GM23338 (cell line): Measurements from ENCODE around the gene TSR1. TPM values are rescaled to one million over a fixed set of nuclear protein-coding genes. Genes with fewer than 3 reads are reported as not detected.
A peak's percentile ranks its signal among the peaks of the same experiment; 100 is the strongest.

Source experiments
- ATAC-seq: fragments of 200-7000 bp; cut with Tn5 transposase; 3 replicates; pipeline ENCODE4 v1.9.1; 2020
- DNase-seq: peaks from one replicate; pipeline ENCODE4 v3.0.0-alpha.2; 2015; ENCODE audit warnings: low spot score
- H2AFZ ChIP-seq: fragments of 200-600 bp; sonication (generic); 2 replicates; pipeline ENCODE4 v1.8.0; 2016; ENCODE audit warnings: antibody characterized with exemption, mild to moderate bottlenecking, moderate library complexity
- H3F3A ChIP-seq: fragments of 200-600 bp; sonication (generic); replicated peaks from 2 replicates; pipeline ENCODE4 v1.8.0; 2017; ENCODE audit warnings: antibody characterized with exemption, mixed run types, low read depth
- H3K27ac ChIP-seq: fragments of 200-600 bp; sonication (generic); 2 replicates; pipeline ENCODE4 v1.6.1; 2016; ENCODE audit warnings: low read depth
- H3K27me3 ChIP-seq: fragments of 200-600 bp; sonication (generic); 2 replicates; pipeline ENCODE4 v1.8.0; 2016; ENCODE audit warnings: mild to moderate bottlenecking, mixed run types, moderate library complexity; ENCODE audit not compliant: insufficient read depth
- H3K36me3 ChIP-seq: fragments of 200-600 bp; sonication (generic); 2 replicates; pipeline ENCODE4 v1.8.0; 2016; ENCODE audit warnings: mild to moderate bottlenecking; ENCODE audit not compliant: insufficient read depth
- H3K4me1 ChIP-seq: fragments of 200-600 bp; sonication (generic); 2 replicates; pipeline ENCODE4 v1.8.0; 2016; ENCODE audit warnings: mild to moderate bottlenecking, moderate library complexity; ENCODE audit not compliant: insufficient read depth
- H3K4me2 ChIP-seq: fragments of 200-600 bp; sonication (generic); 2 replicates; pipeline ENCODE4 v1.7.1; 2017; ENCODE audit warnings: mixed run types
- H3K4me3 ChIP-seq: fragments of 200-600 bp; sonication (generic); 2 replicates; pipeline ENCODE4 v1.6.1; 2016; ENCODE audit warnings: mixed run types
- H3K79me2 ChIP-seq: fragments of 200-600 bp; sonication (generic); replicated peaks from 2 replicates; pipeline ENCODE4 v1.8.0; 2017; ENCODE audit warnings: mild to moderate bottlenecking; ENCODE audit not compliant: insufficient read depth
- H3K9me2 ChIP-seq: fragments of 200-600 bp; sonication (generic); 2 replicates; pipeline ENCODE4 v1.8.0; 2017; ENCODE audit not compliant: insufficient read depth
- H4K20me1 ChIP-seq: fragments of 200-600 bp; sonication (generic); replicated peaks from 2 replicates; pipeline ENCODE4 v1.8.0; 2017; ENCODE audit warnings: mild to moderate bottlenecking; ENCODE audit not compliant: insufficient read depth
- H3K27ac Mint-ChIP-seq: 2 replicates; pipeline ENCODE4 v1.8.0; 2020; ENCODE audit warnings: inconsistent platforms, mild to moderate bottlenecking, moderate library complexity, mixed read lengths
- H3K27me3 Mint-ChIP-seq: 3 replicates; pipeline ENCODE4 v1.8.0; 2022; ENCODE audit warnings: low read depth, mild to moderate bottlenecking, moderate library complexity, mixed read lengths, inconsistent platforms; ENCODE audit not compliant: insufficient read depth, poor library complexity
- H3K36me3 Mint-ChIP-seq: 3 replicates; pipeline ENCODE4 v1.8.0; 2021; ENCODE audit warnings: low read depth, mild to moderate bottlenecking, inconsistent platforms, moderate library complexity, mixed read lengths
- H3K4me1 Mint-ChIP-seq: 3 replicates; pipeline ENCODE4 v1.8.0; 2020; ENCODE audit warnings: mild to moderate bottlenecking, inconsistent platforms, mixed read lengths
- H3K4me3 Mint-ChIP-seq: 3 replicates; pipeline ENCODE4 v1.8.0; 2021; ENCODE audit warnings: moderate library complexity, mild to moderate bottlenecking, inconsistent platforms, mixed read lengths
- H3K9me3 Mint-ChIP-seq: 3 replicates; pipeline ENCODE4 v1.8.0; 2020; ENCODE audit warnings: moderate library complexity, mild to moderate bottlenecking, inconsistent platforms, mixed read lengths
- EZH2phosphoT487 ChIP-seq: fragments of 200-600 bp; sonication (generic); IDR thresholded peaks from one replicate; pipeline ENCODE4 v1.8.1; 2018; ENCODE audit warnings: antibody characterized with exemption; ENCODE audit not compliant: unreplicated experiment
- JUNB ChIP-seq: IDR thresholded peaks from one replicate; pipeline ENCODE4 v1.6.1; 2016; ENCODE audit warnings: antibody characterized with exemption; ENCODE audit not compliant: unreplicated experiment
- NANOG ChIP-seq: IDR thresholded peaks from 2 replicates; pipeline ENCODE4 v1.6.1; 2016; ENCODE audit warnings: antibody characterized with exemption, borderline replicate concordance
- STAT1 ChIP-seq: IDR thresholded peaks from one replicate; pipeline ENCODE4 v1.6.1; 2016; ENCODE audit warnings: antibody characterized with exemption; ENCODE audit not compliant: unreplicated experiment
- polyA plus RNA-seq: library from polyadenylated mRNA; unstranded; fragments of >200 nt; fragmentation: Nextera tagmentation; extraction: Ambion mirVana; gene quantifications from 2 replicates; pipeline ENCODE4 v1.2.1, GENCODE V29; 2016
- total RNA-seq: library from RNA; depleted of rRNA; stranded (reverse); fragments of >200 nt; shearing (Covaris generic); gene quantifications from 2 replicates; pipeline ENCODE4 v1.2.3, GENCODE V29; 2014
- TF ChIP-seq, protein P1 (sequence below): fragments of 250-450 bp; sonication (Bioruptor Pico); IDR thresholded peaks from 2 replicates; pipeline ENCODE4 v1.5.0; 2020; ENCODE audit warnings: mild to moderate bottlenecking, moderate library complexity
- TF ChIP-seq, protein P2 (sequence below): IDR thresholded peaks from one replicate; pipeline ENCODE4 v1.6.1; 2018; ENCODE audit warnings: antibody characterized with exemption; ENCODE audit not compliant: unreplicated experiment

Gene TSR1
- total and polyA plus RNA-seq, 2 experiments from 2014 or later = 36.9 to 108 TPM

GRCh38 chr17:2385240-2386210, 49.3 kb upstream of the TSR1 start:
- Histone ChIP-seq H2AFZ (no peak overlapping the region), H3K4me3 (no peak overlapping the region), H3K36me3 (no peaks in the 10 kb centered on the region), H3K79me2 (peaks cover 7% of the 10 kb centered on the region; the same call in 1 of the 2 replicates), H4K20me1 (no peaks in the 10 kb centered on the region; the same call in 1 of the 2 replicates), H3K4me2 (peak overlapping the region; percentile 38; the same call in 1 of the 2 replicates), H3F3A (no peaks in the 10 kb centered on the region; the same call in 1 of the 2 replicates), H3K27me3 (no peaks in the 10 kb centered on the region), H3K27ac (peak overlapping the region; percentile 55; the same call in 1 of the 2 replicates), H3K4me1 (peaks cover 18% of the 10 kb centered on the region), H3K9me2 (no peaks in the 10 kb centered on the region)
- Mint-ChIP-seq H3K27ac (no peak overlapping the region), H3K9me3 (no peaks in the 10 kb centered on the region), H3K27me3 (peaks cover 20% of the 10 kb centered on the region), H3K4me1 (peaks cover 37% of the 10 kb centered on the region), H3K36me3 (peaks cover 9% of the 10 kb centered on the region; the same call in 2 of the 3 replicates), H3K4me3 (no peak overlapping the region)
- ATAC-seq (peak; percentile 42), DNase-seq (peak; percentile 38)
- TF ChIP-seq NANOG (no peak), JUNB (no peak), STAT1 (no peak), EZH2phosphoT487 (no peak)
- TF ChIP-seq, protein P1, sequence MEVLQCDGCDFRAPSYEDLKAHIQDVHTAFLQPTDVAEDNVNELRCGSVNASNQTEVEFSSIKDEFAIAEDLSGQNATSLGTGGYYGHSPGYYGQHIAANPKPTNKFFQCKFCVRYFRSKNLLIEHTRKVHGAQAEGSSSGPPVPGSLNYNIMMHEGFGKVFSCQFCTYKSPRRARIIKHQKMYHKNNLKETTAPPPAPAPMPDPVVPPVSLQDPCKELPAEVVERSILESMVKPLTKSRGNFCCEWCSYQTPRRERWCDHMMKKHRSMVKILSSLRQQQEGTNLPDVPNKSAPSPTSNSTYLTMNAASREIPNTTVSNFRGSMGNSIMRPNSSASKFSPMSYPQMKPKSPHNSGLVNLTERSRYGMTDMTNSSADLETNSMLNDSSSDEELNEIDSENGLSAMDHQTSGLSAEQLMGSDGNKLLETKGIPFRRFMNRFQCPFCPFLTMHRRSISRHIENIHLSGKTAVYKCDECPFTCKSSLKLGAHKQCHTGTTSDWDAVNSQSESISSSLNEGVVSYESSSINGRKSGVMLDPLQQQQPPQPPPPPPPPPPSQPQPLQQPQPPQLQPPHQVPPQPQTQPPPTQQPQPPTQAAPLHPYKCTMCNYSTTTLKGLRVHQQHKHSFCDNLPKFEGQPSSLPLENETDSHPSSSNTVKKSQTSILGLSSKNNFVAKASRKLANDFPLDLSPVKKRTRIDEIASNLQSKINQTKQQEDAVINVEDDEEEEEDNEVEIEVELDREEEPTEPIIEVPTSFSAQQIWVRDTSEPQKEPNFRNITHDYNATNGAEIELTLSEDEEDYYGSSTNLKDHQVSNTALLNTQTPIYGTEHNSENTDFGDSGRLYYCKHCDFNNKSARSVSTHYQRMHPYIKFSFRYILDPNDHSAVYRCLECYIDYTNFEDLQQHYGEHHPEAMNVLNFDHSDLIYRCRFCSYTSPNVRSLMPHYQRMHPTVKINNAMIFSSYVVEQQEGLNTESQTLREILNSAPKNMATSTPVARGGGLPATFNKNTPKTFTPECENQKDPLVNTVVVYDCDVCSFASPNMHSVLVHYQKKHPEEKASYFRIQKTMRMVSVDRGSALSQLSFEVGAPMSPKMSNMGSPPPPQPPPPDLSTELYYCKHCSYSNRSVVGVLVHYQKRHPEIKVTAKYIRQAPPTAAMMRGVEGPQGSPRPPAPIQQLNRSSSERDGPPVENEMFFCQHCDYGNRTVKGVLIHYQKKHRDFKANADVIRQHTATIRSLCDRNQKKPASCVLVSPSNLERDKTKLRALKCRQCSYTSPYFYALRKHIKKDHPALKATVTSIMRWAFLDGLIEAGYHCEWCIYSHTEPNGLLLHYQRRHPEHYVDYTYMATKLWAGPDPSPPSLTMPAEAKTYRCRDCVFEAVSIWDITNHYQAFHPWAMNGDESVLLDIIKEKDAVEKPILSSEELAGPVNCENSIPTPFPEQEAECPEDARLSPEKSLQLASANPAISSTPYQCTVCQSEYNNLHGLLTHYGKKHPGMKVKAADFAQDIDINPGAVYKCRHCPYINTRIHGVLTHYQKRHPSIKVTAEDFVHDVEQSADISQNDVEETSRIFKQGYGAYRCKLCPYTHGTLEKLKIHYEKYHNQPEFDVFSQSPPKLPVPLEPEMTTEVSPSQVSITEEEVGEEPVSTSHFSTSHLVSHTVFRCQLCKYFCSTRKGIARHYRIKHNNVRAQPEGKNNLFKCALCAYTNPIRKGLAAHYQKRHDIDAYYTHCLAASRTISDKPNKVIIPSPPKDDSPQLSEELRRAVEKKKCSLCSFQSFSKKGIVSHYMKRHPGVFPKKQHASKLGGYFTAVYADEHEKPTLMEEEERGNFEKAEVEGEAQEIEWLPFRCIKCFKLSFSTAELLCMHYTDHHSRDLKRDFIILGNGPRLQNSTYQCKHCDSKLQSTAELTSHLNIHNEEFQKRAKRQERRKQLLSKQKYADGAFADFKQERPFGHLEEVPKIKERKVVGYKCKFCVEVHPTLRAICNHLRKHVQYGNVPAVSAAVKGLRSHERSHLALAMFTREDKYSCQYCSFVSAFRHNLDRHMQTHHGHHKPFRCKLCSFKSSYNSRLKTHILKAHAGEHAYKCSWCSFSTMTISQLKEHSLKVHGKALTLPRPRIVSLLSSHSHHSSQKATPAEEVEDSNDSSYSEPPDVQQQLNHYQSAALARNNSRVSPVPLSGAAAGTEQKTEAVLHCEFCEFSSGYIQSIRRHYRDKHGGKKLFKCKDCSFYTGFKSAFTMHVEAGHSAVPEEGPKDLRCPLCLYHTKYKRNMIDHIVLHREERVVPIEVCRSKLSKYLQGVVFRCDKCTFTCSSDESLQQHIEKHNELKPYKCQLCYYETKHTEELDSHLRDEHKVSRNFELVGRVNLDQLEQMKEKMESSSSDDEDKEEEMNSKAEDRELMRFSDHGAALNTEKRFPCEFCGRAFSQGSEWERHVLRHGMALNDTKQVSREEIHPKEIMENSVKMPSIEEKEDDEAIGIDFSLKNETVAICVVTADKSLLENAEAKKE (CRISPR knock-in tag) = no peak
- TF ChIP-seq, protein P2, sequence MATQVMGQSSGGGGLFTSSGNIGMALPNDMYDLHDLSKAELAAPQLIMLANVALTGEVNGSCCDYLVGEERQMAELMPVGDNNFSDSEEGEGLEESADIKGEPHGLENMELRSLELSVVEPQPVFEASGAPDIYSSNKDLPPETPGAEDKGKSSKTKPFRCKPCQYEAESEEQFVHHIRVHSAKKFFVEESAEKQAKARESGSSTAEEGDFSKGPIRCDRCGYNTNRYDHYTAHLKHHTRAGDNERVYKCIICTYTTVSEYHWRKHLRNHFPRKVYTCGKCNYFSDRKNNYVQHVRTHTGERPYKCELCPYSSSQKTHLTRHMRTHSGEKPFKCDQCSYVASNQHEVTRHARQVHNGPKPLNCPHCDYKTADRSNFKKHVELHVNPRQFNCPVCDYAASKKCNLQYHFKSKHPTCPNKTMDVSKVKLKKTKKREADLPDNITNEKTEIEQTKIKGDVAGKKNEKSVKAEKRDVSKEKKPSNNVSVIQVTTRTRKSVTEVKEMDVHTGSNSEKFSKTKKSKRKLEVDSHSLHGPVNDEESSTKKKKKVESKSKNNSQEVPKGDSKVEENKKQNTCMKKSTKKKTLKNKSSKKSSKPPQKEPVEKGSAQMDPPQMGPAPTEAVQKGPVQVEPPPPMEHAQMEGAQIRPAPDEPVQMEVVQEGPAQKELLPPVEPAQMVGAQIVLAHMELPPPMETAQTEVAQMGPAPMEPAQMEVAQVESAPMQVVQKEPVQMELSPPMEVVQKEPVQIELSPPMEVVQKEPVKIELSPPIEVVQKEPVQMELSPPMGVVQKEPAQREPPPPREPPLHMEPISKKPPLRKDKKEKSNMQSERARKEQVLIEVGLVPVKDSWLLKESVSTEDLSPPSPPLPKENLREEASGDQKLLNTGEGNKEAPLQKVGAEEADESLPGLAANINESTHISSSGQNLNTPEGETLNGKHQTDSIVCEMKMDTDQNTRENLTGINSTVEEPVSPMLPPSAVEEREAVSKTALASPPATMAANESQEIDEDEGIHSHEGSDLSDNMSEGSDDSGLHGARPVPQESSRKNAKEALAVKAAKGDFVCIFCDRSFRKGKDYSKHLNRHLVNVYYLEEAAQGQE = no peak
